NCI-H187 (cell line): ENCODE measurements around the gene ZNF354B.
"Not testable (repeated sequence)": the region's sequence is repeated elsewhere in the genome, so short reads cannot be mapped to it uniquely, and the experiment has no call there.

ENCODE experiments used
- DNase-seq, 2 experiments: peaks; one replicate each; lab custom pipeline; 2025; lab: John Stamatoyannopoulos, UW

ZNF354B gene

GRCh38 chr5:178859625-178860521, at the start of gene ZNF354B:
Gene ZNF354B, plus strand, starts transcription at chr5:178859953. Its CDS starts 1,095 bp downstream, at chr5:178861048.
- DNase-seq: peak; percentile 21 to 69

- no peak for DNase-seq
Observed at GRCh38 chr5:178817506-178817905, 42.2 kb upstream of the ZNF354B start.

DNA sequence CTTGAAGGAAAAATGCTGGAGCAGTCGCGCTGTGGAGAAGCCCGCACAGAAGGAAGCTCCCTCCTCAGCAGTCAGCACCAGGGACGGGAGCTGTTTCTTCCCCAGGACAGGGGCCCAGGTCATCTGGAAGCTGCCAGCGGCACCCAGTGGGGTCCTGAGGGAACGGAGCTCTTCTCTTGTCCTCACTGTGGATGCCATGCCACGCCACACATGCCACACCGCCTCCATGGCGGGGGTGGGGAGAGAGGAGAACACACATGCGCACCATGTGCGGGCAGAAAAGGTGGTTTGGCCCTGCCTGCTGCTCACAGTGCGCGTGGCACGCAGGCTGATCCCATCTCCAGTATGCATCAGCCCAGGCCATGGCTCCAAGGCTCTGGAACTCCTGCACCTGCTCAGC, 41.7 kb upstream of the ZNF354B start:
- DNase-seq: no peak

GRCh38 chr5:178820001-178820400, 39.8 kb upstream of the ZNF354B start:
- DNase-seq: no peak

DNA sequence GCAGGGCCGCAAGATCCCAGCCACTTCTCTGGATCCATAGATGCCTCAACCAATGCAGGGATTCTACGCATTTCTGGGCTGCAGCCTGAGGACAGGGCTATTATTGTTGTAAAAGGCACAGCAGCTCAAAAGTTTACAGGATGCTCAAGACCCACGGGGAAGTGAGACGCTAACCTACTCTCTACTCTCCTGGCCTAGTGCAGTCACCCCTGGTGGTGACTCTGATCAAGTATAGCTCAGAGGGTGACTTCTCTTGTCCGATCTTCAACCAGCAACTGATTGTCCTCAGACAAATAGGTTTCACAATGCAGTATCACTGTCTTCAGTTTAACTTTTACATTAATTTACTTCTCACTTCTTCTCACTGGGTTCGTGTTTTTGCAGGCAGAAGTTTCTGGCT, 34.3 kb upstream of the ZNF354B start:
- DNase-seq: no peak

GRCh38 chr5:178826216-178826615, 33.5 kb upstream of the ZNF354B start:
- no peak for DNase-seq

DNA sequence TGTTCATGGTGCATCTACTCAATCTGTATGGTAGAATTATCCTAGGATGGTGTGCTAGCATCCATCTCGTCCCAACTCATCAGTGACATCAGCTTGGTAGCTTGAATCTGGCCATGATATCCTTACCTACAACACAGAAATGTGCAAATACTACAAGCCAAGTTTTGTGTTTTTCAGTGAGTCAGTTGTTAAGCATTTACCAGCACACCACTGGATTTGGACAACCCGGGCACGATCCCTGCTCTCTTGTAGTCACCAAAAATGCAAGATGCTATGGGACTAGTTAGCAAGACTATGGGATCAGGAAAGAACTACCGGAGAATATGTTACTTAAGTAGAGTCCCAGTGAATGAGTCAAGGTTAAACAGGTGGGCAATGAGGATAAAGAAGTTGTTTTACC, 32.1 kb upstream of the ZNF354B start:
- DNase-seq: no peak

DNA sequence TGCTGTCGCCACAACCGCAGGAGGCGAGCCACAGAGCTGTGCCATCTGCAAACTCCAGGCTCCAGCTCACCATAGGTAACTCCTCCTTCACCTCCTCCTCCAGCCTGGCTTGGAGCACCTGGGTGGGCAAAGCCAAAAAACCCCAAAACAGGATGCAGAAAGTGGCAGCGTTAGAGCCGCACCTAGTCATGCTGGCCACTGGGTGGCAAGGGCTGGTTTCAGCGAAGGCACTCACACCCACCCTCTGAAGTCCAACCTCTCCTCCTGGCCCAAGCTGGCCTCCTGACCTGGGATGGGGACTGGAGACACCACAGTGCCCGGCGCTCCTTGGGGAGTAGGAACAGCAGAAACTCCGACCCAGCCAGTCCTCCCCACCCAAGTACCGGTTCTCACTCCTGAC, 28.7 kb upstream of the ZNF354B start:
- DNase-seq: no peak

DNA sequence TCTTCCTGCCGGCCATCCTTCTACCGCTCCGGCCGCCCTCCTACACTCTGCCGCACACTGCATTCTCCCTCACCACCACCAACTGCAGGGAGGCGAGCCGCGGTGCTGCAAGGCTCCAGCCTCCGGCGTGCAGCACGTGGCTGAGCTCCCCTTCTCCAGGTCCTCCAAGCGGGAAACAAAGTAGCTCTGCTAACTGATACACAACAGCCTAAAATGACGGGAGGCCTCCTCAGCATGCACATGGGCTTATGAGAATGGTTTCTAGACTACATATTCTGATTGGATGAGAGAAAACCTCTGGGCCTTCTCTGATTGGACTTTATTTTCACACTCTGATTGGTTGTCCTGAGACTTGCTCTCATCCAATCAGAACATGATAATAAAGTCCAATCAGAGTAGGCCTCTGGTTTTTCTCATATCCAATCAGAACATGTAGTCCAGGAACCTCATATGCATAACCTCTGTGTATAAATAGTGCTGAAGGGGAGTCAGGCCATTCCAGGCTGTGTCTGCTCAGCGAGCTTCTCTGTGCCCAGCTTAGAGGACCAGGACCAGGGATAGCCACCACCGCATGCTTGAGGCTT, 27.0 kb upstream of the ZNF354B start:
- DNase-seq: no peak

GRCh38 chr5:178836628-178837027, 23.1 kb upstream of the ZNF354B start:
- DNase-seq: no peak

DNA sequence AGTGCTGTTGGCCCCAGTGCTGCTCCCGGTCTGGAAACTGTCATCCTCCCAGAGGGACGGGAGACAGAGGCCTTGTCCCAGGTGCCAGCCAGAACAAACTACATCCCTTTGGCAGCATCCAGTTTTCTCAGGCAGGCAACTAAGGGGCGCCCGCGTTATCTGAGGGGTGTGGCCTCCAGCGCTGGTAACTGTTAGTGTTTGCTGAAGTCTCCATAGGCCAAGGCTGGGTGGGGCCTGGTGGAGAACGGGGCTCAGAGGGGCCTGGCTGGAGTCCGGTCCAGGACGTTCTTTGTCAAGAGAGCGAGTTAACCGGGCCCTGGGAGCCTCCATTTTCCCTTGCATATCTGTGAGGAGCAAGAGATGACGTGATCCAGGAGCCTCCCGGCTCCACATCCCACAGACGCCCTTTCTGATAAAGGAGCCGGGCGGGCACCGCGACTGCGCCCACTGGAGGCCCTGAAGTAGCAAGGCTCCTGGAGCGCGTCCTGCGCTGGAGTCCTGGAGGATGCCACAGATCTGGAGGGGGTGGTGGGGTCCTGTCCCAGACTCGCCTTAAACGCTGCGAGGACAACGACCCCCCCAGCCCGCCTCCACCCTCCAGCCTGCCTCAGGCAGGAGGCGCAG, 20.9 kb upstream of the ZNF354B start:
- not testable (repeated sequence) for DNase-seq

GRCh38 chr5:178839319-178839704, 20.4 kb upstream of the ZNF354B start:
- DNase-seq: peak; percentile 28 to 39

DNA sequence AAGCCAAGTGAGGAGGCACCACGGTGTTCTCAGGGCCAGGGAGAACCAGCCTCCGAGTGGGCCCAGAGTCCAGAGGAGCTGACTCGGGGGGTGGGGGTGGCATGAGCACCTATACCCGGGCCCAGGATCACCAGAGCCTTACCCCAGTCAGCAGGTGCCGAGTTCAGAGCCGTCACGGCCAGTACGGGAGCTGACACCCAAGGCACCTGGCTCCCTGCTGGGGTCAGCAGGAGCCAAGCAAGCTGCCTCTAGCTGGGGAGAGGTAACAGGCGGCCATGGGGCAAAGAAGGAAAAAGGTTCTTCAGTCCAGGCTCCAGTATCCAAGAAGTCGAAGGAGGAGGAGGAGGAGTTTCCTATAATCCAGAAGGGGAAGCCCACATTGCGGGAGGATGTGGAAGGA, 19.4 kb upstream of the ZNF354B start:
- not testable (repeated sequence) for DNase-seq

- DNase-seq: no peak
Observed at GRCh38 chr5:178849316-178849715, 10.4 kb upstream of the ZNF354B start.

- no peak for DNase-seq
Observed at GRCh38 chr5:178851951-178852350, 7.8 kb upstream of the ZNF354B start.

GRCh38 chr5:178854284-178854683, 5.5 kb upstream of the ZNF354B start:
- DNase-seq: no peak

- not testable (repeated sequence) for DNase-seq
Observed at GRCh38 chr5:178860615-178861014, 862 bp downstream of the ZNF354B start.

DNA sequence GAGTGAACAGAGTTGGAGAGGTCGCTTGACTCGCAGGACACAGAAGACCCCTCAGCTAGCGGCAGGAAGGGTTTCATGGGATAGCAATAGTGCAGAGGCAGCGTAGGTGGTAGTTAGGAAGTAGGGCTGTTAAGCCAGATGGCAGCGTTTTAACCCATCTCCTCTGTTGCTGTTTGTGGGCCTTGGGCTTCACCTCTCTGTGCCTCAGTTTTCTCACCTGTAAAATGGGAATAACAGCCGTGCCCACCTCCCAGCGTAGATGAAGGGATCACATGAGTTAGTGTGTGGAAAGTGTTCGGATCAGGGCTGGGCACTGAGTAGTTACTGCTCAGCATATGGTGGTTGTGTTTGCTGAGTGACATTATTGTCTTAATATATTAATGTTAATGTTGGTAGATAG, 1.9 kb downstream of the ZNF354B start:
- DNase-seq: no peak

DNA sequence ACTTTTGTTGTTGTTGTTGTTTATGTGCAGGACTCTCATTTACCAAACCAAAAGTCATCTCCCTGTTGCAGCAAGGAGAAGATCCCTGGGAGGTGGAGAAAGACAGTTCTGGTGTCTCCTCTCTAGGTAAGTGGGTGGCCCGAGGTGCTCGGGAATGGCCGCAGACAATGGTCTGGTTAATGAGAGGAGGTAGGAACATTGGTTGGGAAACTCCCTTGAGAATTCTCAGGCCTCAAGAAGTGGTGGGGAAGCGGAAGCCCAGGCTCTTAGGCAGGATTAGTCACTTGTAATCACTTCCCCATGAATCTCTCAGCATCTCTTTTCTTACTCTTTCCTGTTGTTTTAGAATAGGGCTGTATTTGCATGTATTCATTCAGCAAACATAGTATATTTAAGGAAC, 7.2 kb downstream of the ZNF354B start:
- DNase-seq: no peak

GRCh38 chr5:178869577-178869976, 9.8 kb downstream of the ZNF354B start:
- DNase-seq: no peak

DNA sequence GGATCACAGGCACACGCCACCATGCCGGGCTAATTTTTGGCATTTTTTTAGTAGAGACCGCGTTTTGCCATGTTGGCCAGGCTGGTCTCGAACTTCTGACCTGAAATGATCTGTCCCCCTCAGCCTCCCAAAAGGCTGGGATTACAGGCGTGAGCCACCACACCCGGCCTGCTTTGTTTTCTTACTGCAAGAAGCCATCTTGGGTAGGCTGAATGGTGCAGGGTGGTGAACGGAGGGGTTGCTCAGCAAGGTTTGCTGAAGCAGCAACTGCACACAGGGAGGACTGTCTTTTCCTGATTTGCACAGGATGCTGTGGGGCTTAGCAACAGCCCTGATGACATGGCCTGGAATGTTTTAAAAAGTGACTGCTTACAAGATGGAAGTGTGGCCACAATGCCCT, 10.7 kb downstream of the ZNF354B start:
- DNase-seq: no peak

DNA sequence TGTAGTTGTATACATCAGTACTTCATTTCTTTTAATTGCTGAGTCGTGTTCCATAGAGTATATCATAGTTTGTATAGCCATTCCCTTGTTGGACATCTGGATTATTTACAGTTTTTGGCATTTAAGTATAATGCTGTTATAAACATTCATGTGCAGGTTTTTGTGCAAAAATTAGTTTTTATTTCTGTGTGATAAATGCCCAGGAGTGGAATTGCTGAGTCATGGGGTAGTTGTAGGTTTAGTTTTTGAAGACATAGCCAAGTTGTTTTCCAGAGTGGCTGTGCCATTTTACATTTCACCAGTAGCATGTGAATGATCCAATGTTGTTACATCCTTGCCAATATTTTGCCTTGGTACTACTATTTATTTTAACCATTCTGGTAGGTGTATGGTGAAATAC, 12.5 kb downstream of the ZNF354B start:
- no peak for DNase-seq

DNA sequence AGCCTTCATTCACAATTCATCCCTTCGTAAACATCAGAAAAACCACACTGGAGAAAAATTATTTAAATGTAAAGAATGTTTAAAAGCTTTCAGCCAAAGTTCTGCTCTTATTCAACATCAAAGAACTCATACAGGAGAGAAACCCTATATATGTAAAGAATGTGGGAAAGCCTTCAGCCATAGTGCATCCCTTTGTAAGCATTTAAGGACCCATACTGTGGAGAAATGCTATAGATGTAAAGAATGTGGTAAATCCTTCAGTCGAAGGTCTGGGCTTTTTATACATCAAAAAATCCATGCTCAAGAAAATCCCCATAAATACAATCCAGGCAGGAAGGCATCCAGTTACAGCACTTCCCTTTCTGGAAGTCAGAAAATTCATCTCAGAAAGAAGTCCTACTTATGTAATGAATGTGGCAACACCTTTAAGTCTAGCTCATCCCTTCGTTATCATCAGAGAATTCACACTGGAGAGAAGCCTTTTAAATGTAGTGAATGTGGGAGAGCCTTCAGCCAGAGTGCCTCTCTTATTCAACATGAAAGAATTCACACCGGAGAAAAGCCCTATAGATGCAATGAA, 23.5 kb downstream of the ZNF354B start:
- not testable (repeated sequence) for DNase-seq
